Heart right ventricle (tissue), 16 donors: ENCODE results near the gene SCN5A. TPM values are rescaled to one million over a fixed set of nuclear protein-coding genes. Genes with fewer than 3 reads are reported as not detected.

Experiments
- ATAC-seq, 8 donors: fragments of 200-7000 bp; cut with Tn5 transposase; one replicate each; pipeline ENCODE4 v1.9.1; 2020; ENCODE audit warnings: mild to moderate bottlenecking in 8 of 8, moderate library complexity in 8 of 8, moderate number of reproducible peaks in 1 of 8
- DNase-seq, 2 donors: peaks; one replicate each; pipeline ENCODE4 v3.0.0-alpha.2; 2020
- H3K27ac ChIP-seq, 10 donors: fragments of 200-600 bp; sonication (generic) in 2 of 10; one replicate each; pipeline versions ENCODE4 v1.5.0 to v1.8.0; 2020 to 2022; ENCODE audit warnings: mild to moderate bottlenecking in 3 of 10
- H3K27me3 ChIP-seq, 7 donors: fragments of 200-600 bp; one replicate each; pipeline ENCODE4 v1.8.0; 2021 to 2022; ENCODE audit warnings: mild to moderate bottlenecking in 2 of 7
- H3K36me3 ChIP-seq, 9 donors: fragments of 200-600 bp; sonication (generic) in 1 of 9; one replicate each; pipeline versions ENCODE4 v1.5.0 to v1.8.0; 2020 to 2022; ENCODE audit warnings: mild to moderate bottlenecking in 2 of 9
- H3K4me1 ChIP-seq, 9 donors: fragments of 200-600 bp; sonication (generic) in 1 of 9; one replicate each; pipeline versions ENCODE4 v1.5.0 to v1.8.0; 2020 to 2022; ENCODE audit warnings: mild to moderate bottlenecking in 4 of 9
- H3K4me3 ChIP-seq, 10 donors: fragments of 200-600 bp; sonication (generic) in 2 of 10; one replicate each; pipeline versions ENCODE4 v1.5.0 to v1.8.0; 2020 to 2022; ENCODE audit warnings: mild to moderate bottlenecking in 7 of 10, moderate library complexity in 2 of 10
- H3K9me3 ChIP-seq, 11 donors: fragments of 200-600 bp in 10 of 11; sonication (generic) in 2 of 11; one replicate each; pipeline versions ENCODE4 v1.5.0 to v1.8.0; 2013 to 2022; ENCODE audit warnings: mild to moderate bottlenecking in 2 of 11, control low read depth in 1 of 11, moderate library complexity in 1 of 11
- WGBS, 2 donors: extraction: QIAGEN DNeasy Blood & Tissue Kit; methylation state at CpG; one replicate each; pipeline ENCODE4 v1.1.7; 2013; ENCODE audit warnings: inconsistent platforms in 1 of 2; 5-methylcytosine and 5-hydroxymethylcytosine counted together
- intact Hi-C, 10 donors: fragments of 100-400 bp; cut with DNase I; formaldehyde crosslinking; loops; one replicate each; pipeline versions ENCODE4 v1.11.1 to v1.14.2; 2022
- polyA plus RNA-seq, 2 donors: library from polyadenylated mRNA; stranded (reverse); fragments of 200-250 nt; gene quantifications; one replicate each; pipeline ENCODE4 v1.2.3, GENCODE V29; 2013
- total RNA-seq, 10 donors: library from RNA; stranded (reverse); fragmentation: NEBNext Ultra II Directional in 3 of 10; extraction: Animal tissue kit (Norgen Biotek cat#: 25700) in 3 of 10; gene quantifications; one replicate each; pipeline versions ENCODE4 v1.2.1 to v1.2.4, GENCODE V29; 2021 to 2023
- TF ChIP-seq, protein P1 (sequence below), 9 donors: fragments of 200-600 bp; sonication (generic) in 2 of 9; IDR thresholded peaks; one replicate each; pipeline versions ENCODE4 v1.5.0 to v1.8.0; 2021 to 2022; ENCODE audit warnings: antibody characterized with exemption in 9 of 9, mild to moderate bottlenecking in 5 of 9, moderate library complexity in 1 of 9
- donor health status: Arrhythmogenic right ventricular cardiomyopathy.
- donor health status: ischemic (EF 13 %, LVEDD 7.1; RV severe dilation, severe dysfunction).
- donor health status: healthy with polysubstance abuse.
- donor health status: DM: no; HTN: yes; CAD: no.
- donor health status: DM: no; HTN: no; CAD: no.
- donor health status: ischemic (EF 25% LVEDD 6.9; RV normal size, moderate dysfunction).
- donor health status: ischemic (EF 25% LVEDD 5.7; RV mildly dilated, moderate dysfunction).
- donor health status: healthy.
- donor health status: DM: yes; HTN: yes; CAD: no.
- donor health status: Ischemic cardiomyopathy.
- donor health status: ischemic (EF 35%, LVEDD 5.7; RV mildly dilated, moderate dysfunction).
- donor health status: nonischemic (EF 11% LVEDD 7.7; RV severe dilation, severe dysfunction).
- donor health status: DM: yes; HTN: yes; CAD: no.
- donor health status: PGD.
- donor health status: ischemic (EF 29% LVEDD 5.4; RV normal size, mild dysfunction).
- donor health status: nonischemic (EF 23%, LVEDD 6.1; RV moderate dilation, normal function).

Gene SCN5A
- total and polyA plus RNA-seq, 12 donors, result 29.9 to 254 (median 177) TPM

DNA sequence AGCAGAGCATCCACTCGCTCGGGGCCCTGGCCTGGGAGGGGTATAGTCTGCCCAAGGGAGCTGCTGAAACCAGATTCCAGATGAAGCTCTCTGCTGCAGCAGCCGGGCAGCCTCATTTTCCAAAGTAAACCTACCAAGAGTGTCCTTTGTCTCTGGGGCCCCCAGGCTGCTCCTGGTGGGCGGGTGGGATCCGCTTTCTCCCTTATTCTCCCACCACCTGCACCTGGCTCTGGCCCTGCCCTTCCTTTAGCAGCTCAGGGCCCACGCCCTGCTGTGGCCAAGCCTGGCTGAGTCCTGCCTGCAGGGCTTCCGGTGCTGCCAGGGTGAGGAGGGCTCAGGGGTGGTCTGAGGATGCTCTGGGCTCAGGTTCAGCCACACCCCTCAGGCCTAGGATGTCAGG lies 13.0 kb downstream of the SCN5A start:
- no peak overlapping the region for H3K4me3 ChIP-seq
- intact Hi-C loops, result no loop called here
- peaks cover 2 to 100% (median 56%) of the 10 kb centered on the region in 9 donors for H3K4me1 ChIP-seq
- no peak for ATAC-seq
- H3K9me3 ChIP-seq, result no peaks in the 10 kb centered on the region
- DNase-seq, result no peak
- H3K27ac ChIP-seq, result peak overlapping the region in 1 of 10 donors; percentile 73
- peaks cover 0 to 3% (median 0%) of the 10 kb centered on the region in 7 donors for H3K27me3 ChIP-seq
- H3K36me3 ChIP-seq, result peaks cover 0 to 8% (median 0%) of the 10 kb centered on the region in 9 donors
- 63 to 66% methylated on average over 7 of the region's 7 CpGs for whole genome bisulfite sequencing, 2 donors
- TF ChIP-seq, protein P1, sequence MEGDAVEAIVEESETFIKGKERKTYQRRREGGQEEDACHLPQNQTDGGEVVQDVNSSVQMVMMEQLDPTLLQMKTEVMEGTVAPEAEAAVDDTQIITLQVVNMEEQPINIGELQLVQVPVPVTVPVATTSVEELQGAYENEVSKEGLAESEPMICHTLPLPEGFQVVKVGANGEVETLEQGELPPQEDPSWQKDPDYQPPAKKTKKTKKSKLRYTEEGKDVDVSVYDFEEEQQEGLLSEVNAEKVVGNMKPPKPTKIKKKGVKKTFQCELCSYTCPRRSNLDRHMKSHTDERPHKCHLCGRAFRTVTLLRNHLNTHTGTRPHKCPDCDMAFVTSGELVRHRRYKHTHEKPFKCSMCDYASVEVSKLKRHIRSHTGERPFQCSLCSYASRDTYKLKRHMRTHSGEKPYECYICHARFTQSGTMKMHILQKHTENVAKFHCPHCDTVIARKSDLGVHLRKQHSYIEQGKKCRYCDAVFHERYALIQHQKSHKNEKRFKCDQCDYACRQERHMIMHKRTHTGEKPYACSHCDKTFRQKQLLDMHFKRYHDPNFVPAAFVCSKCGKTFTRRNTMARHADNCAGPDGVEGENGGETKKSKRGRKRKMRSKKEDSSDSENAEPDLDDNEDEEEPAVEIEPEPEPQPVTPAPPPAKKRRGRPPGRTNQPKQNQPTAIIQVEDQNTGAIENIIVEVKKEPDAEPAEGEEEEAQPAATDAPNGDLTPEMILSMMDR (IDR thresholded peaks at IDR 0.05), result no peak

DNA sequence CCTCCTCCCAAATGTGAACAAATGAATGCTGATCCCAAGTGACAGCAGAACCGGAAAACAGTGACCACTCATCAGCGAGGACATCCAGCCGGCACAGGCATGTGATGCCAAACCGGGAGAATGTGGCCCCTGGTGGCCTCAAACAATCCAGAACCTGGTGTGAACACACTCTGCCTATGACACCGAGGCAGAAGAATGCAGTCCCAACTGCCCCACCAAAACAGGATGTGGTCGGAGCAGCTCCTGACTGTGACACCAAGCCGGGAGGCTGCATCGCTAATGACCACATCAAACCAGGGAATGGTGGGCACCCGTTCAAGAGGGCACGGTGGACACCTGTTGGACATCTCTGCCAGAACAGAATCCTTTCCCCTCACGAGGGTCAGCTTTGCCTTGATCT lies 15.4 kb downstream of the SCN5A start:
- Histone ChIP-seq H3K9me3 (no peaks in the 10 kb centered on the region), H3K4me1 (peaks cover 6 to 97% (median 54%) of the 10 kb centered on the region in 9 donors), H3K4me3 (no peak overlapping the region), H3K27ac (peak overlapping the region in 7 of 10 donors; percentile 16 to 82 (median 68)), H3K27me3 (peaks cover 0 to 3% (median 0%) of the 10 kb centered on the region in 7 donors), H3K36me3 (peaks cover 0 to 13% (median 0%) of the 10 kb centered on the region in 9 donors)
- intact Hi-C loops, result loop anchor here in 1 of 10 donors (1.0 kb wide), 1 partner anchor 9 kb away; no protein-coding TSS in a partner anchor
- no peak for DNase-seq
- peak; percentile 7 to 83 (median 60) for ATAC-seq
- WGBS, 2 donors, result 32% methylated on average over 11 of the region's 11 CpGs
- TF ChIP-seq, protein P1 (IDR thresholded peaks at IDR 0.05), result no peak

DNA sequence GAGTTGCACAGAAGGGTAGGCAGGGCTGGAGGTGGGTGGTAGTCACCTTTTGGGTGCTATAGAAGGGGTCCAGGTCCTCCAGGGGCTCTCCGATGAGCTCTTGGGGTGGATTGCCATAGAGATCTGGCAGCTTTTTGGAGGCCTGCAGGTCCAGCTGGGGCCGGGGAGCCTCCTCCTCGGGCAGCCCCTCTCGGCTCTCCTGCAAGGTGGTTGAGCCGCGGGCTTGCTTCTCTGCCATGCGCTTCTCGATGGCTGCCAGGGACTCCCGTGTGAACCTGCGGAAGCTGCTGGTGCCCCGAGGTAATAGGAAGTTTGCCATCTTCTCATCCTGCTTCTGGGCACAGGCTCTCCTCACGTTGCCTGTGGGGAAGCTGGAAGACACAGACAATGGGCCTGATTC lies 16.5 kb downstream of the SCN5A start:
- TF ChIP-seq, protein P1 (IDR thresholded peaks at IDR 0.05), result no peak
- Histone ChIP-seq H3K4me1 (peaks cover 6 to 85% (median 49%) of the 10 kb centered on the region in 9 donors), H3K9me3 (no peaks in the 10 kb centered on the region), H3K36me3 (peaks cover 0 to 18% (median 0%) of the 10 kb centered on the region in 9 donors), H3K4me3 (no peak overlapping the region), H3K27ac (peak overlapping the region in 4 of 10 donors; percentile 12 to 82 (median 70)), H3K27me3 (peaks cover 0 to 3% (median 0%) of the 10 kb centered on the region in 7 donors)
- intact Hi-C loops, result no loop called here
- DNase-seq (no peak), ATAC-seq (no peak)
- WGBS, 2 donors, result 79 to 87% methylated on average over 12 of the region's 12 CpGs

DNA sequence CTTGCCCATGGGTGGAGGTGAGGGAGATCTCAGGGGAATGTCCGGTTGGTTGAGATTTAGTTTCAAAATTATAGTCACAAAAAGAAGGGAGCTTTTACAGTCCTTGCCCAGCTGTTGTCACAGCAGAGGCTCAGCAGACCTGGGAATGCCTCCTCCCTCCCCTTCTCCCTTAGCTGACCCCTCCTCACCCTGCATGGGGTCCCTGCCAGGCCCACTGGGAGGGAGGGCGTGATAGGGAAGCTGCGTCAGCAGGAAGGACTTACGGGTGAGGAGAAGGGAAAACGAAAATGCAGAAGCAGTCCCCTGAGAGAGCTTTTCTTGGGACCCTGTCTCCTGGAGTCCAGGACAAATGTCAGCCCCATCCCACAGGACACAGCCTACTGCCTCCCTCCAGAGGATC lies 18.9 kb downstream of the SCN5A start:
- H3K4me1 ChIP-seq, result peaks cover 6 to 61% (median 36%) of the 10 kb centered on the region in 9 donors
- peak overlapping the region in 5 of 10 donors; percentile 20 to 82 (median 43) for H3K27ac ChIP-seq
- H3K27me3 ChIP-seq, result peaks cover 0 to 3% (median 0%) of the 10 kb centered on the region in 7 donors
- TF ChIP-seq, protein P1 (IDR thresholded peaks at IDR 0.05), result no peak
- intact Hi-C loops, result no loop called here
- H3K4me3 ChIP-seq, result no peak overlapping the region
- H3K9me3 ChIP-seq, result no peaks in the 10 kb centered on the region
- ATAC-seq (peak in 3 of 8 donors; percentile 9 to 23 (median 9)), DNase-seq (no peak)
- peaks cover 0 to 35% (median 0%) of the 10 kb centered on the region in 9 donors for H3K36me3 ChIP-seq
- 28 to 33% methylated on average over 5 of the region's 5 CpGs for WGBS, 2 donors
